ENCODE results near the gene DAD1.
"Not testable (repeated sequence)": the region's sequence is repeated elsewhere in the genome, so short reads cannot be mapped to it uniquely, and the experiment has no call there.

DAD1 gene

DNA sequence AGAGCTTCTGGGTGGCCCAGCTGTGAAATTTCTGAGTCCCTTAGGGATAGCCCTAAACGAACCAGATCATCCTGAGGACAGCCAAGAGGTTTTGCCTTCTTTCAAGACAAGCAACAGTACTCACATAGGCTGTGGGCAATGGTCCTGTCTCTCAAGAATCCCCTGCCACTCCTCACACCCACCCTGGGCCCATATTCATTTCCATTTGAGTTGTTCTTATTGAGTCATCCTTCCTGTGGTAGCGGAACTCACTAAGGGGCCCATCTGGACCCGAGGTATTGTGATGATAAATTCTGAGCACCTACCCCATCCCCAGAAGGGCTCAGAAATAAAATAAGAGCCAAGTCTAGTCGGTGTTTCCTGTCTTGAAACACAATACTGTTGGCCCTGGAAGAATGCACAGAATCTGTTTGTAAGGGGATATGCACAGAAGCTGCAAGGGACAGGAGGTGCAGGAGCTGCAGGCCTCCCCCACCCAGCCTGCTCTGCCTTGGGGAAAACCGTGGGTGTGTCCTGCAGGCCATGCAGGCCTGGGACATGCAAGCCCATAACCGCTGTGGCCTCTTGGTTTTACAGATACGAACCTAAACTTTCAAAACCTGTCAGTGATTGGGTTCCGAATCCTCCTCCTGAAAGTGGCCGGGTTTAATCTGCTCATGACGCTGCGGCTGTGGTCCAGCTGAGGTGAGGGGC lies 38.9 kb downstream of the DAD1 start:
- DNase-seq, result peak; percentile 52

DNA sequence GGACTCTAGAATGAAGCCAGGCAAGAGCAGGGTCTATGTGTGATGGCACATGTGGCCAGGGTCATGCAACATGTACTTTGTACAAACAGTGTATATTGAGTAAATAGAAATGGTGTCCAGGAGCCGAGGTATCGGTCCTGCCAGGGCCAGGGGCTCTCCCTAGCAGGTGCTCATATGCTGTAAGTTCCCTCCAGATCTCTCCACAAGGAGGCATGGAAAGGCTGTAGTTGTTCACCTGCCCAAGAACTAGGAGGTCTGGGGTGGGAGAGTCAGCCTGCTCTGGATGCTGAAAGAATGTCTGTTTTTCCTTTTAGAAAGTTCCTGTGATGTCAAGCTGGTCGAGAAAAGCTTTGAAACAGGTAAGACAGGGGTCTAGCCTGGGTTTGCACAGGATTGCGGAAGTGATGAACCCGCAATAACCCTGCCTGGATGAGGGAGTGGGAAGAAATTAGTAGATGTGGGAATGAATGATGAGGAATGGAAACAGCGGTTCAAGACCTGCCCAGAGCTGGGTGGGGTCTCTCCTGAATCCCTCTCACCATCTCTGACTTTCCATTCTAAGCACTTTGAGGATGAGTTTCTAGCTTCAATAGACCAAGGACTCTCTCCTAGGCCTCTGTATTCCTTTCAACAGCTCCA lies 39.6 kb downstream of the DAD1 start:
- no peak for DNase-seq

DNA sequence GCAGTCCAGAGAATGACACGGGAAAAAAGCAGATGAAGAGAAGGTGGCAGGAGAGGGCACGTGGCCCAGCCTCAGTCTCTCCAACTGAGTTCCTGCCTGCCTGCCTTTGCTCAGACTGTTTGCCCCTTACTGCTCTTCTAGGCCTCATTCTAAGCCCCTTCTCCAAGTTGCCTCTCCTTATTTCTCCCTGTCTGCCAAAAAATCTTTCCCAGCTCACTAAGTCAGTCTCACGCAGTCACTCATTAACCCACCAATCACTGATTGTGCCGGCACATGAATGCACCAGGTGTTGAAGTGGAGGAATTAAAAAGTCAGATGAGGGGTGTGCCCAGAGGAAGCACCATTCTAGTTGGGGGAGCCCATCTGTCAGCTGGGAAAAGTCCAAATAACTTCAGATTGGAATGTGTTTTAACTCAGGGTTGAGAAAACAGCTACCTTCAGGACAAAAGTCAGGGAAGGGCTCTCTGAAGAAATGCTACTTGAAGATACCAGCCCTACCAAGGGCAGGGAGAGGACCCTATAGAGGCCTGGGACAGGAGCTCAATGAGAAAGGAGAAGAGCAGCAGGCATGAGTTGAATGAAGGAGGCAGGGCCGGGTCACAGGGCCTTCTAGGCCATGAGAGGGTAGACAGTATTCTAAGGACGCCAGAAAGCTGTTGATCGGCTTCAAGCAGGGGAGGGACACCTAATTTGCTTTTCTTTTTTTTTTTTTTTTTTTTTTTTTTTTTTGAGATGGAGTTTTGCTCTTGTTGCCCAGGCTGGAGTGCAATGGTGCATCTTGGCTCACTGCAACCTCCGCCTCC lies 40.9 kb downstream of the DAD1 start:
- DNase-seq, result no peak

DNA sequence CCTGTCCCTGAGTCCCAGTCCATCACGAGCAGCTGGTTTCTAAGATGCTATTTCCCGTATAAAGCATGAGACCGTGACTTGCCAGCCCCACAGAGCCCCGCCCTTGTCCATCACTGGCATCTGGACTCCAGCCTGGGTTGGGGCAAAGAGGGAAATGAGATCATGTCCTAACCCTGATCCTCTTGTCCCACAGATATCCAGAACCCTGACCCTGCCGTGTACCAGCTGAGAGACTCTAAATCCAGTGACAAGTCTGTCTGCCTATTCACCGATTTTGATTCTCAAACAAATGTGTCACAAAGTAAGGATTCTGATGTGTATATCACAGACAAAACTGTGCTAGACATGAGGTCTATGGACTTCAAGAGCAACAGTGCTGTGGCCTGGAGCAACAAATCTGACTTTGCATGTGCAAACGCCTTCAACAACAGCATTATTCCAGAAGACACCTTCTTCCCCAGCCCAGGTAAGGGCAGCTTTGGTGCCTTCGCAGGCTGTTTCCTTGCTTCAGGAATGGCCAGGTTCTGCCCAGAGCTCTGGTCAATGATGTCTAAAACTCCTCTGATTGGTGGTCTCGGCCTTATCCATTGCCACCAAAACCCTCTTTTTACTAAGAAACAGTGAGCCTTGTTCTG lies 41.6 kb downstream of the DAD1 start:
- DNase-seq, result no peak

- DNase-seq, result no peak
These were observed 42.3 kb downstream of the DAD1 start for GRCh38 chr14:22546722-22547071.

GRCh38 chr14:22545842-22546721 lies 42.9 kb downstream of the DAD1 start:
- DNase-seq, result no peak

- no peak for DNase-seq
These were observed 44.1 kb downstream of the DAD1 start for GRCh38 chr14:22544881-22545420.

- no peak for DNase-seq
These were observed 44.6 kb downstream of the DAD1 start for GRCh38 chr14:22544406-22544805.

DNA sequence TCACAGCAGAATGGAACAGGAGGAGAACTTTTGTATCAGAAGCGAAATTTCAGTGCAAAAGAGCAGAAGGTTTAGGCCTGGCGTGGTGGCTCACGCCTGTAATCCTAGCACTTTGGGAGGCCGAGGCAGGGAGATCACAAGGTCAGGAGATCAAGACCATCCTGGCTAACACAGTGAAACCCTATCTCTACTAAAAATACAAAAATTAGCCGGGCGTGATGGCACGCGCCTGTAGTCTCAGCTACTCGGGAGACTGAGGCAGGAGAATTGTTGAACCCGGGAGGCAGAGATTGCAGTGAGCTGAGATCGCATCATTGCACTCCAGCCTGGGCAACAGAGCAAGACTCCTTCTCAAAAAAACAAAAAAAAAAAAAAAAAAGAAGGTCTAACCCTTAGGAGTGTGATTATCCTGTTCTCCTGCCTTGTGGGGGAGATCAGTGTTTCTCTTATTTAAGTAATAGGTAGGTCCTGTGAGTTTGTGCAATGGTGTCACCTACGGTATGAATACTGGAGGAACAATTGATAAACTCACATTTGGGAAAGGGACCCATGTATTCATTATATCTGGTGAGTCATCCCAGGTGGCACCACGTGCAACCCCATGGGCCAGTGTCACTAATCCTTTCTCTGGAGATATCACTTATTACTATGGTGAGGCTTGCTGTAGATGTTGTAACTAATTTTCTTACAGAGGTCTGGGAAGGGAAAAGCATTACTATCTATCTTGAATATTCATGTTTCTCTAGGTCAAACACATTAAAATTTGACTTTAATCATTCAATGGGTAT lies 45.3 kb downstream of the DAD1 start:
- DNase-seq, result not testable (repeated sequence)

DNA sequence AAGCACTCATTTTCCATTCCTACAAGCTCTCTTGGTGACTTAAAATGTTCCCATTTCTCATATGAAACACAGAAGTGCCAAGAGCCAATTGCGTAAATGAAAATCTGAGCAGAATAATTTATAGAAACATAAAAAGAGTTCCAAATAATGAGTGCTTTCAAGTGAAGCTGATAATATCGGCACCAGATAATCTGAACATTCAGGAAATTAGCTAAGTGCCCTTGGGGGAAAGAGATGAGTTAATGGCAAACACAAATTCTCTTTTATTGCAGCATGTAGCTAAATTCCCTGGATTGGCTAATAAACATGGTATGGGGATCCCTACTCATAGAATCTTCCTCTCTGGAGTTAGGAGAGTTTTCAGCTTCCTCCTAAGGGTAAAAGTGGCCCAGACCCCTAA lies 46.7 kb downstream of the DAD1 start:
- DNase-seq, result no peak

- DNase-seq, result no peak
These were observed 47.3 kb downstream of the DAD1 start for GRCh38 chr14:22541721-22542120.

DNA sequence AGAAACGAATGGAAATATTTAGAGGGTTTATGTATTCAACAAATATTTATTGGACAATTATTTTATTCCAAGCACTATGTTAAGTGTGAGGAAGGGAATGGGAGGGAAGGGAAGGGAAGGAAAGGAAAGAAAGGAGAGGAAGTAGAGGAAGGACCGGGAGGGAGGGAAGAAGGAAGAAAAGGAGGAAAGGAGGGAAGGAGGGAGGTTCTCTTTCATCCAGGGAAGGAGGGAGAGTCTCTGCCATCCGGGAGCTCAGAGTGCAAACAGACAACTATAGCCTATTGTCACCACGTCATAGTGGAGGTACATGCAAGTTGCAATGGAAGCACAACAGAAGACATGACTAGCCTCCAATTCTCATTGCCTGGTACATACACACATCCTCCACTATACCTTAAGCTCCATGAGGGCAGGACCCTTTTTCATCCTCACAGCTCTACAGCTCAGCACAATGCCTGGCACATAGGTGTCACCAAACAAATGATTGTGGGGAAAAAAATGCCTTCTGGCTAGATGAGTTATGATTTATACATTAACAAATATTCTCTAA lies 48.1 kb downstream of the DAD1 start:
- DNase-seq, result no peak

DNA sequence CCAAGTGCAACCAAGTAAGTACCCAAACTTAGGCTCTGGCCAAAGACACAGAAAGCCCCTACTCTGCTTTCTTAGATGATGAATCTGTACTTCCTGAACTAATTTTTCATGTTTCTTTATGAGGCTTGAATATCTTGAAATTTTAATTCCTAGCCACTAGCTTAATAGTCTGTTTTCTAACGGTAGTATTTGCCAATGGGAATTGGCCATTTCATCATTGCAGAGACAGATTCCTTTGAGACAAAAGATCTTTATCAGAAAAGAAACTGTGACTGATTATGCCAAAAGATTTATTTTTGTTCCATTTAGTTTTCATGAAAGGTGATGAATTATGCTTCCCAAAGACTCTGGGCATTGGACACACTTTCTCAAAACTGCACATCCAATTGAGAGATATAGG lies 48.7 kb downstream of the DAD1 start:
- DNase-seq, result no peak

DNA sequence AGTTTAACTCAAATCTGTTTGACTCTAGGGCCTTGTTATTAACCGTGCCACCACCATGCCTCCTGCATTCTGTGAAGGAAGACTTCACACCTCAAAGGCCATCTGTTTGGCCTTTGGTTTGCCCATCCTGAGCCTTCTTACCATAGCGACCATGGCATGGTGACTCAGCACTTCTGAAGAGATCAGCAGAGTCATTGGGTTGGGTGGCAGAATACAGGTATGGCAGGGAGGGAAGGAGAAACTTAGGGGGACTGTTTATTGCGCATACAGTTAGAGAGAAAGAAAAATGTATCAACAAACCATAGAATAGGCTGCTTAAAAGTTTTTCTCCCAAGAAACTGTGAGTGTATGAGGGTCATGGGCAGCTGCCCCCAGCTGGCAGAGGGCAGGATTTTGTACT lies 49.2 kb downstream of the DAD1 start:
- no peak for DNase-seq

DNA sequence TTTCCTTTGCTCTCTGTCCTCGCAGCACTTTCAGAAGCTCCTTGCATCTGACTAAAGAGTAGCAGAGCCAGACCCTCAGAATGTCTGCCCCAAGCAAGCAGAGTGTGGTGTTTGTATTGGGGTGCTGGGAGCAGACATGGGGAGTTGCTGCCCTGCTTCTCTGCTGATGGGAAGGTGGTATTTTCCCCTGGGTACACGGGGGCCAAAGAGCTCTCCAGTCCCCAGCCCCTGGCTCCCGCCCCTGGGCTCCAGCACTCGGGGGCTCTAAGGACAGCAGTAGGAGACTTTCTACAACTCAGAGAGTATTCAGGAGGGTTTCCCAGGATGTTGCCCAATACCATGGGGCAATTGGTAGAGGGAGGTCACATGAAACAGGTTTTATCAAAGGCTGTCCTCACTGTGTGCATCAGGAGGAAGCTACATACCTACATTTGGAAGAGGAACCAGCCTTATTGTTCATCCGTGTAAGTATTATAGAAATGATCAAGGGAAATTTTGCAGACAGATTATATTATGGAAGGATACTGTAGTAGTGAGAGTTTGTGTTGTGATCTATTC lies 50.3 kb downstream of the DAD1 start:
- DNase-seq, result no peak

DNA sequence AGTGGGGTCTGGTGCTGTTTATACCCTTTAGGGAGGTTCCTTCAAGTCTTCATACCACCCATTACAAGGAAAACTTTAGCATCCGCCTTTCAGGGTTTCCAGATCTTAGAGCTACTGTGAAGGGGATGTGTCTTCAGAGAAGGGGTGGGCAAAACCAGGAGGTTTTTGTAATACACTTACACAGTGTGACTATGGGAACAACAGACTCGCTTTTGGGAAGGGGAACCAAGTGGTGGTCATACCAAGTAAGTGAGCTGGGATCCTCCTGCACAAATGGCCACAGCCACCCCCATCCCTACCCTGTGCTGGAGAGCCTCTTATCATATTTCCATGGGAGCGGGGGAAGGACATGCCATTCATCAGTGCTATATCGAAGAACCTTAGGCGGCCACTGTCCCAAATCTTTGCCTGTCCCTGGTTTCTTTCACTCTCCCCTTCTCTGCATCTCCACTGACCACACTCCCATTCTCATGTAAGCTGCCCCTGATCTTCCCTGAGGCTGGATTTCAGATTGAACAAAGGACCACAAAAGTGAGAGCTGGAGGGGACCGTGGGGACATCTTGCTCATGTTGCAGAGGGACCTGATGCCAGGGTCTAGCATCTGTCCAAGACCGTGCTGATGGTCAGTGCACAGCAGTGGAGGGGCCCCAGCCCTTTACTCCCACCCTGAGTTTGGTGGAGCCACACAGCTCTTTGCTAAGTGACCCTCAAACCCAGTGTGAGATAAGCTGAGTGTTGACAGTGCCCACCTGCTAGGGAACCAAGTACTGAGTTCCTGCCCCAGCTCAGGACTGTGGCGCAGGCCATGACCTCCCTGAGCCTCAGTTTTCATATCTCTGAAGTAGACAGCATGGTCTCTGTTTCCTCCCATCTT lies 51.4 kb downstream of the DAD1 start:
- DNase-seq, result no peak

- DNase-seq, result peak; percentile 74
These were observed 52.1 kb downstream of the DAD1 start for GRCh38 chr14:22536853-22537338.

DNA sequence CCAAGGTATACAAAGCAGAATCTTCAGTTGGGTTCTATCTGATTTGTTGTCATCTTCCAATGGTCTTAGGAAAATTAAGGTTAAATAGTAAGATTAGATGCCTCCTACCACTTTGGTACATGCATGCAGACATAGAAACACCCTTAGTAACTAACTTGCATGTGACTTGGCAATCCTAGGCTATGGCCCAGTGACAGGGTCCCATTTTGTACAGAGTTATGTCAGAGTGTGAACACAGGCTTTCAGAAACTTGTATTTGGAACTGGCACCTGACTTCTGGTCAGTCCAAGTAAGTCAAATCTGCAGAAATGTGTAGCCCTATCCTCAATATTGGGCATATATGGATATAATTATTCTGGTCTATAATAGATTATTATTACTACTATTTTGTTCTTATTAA lies 53.1 kb downstream of the DAD1 start:
- DNase-seq, result no peak

DNA sequence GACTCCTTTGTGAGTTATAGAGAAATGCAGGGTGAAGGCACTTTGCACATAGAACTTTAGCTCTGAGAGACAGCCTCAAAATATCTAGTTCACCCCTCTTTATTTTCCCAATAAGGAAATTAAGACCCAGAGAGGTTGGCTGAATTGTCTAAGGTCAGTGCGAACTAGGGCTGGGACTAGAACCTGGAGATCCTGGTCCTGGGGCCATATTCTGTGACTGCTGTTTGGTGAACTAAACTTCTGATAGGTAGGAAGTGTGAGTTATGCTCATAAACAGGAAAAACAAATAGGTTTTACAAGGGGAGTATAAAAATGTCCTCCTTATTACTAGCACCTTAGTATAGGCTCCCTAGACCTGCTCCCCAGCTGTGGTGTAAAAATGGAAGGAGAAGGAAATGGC lies 53.9 kb downstream of the DAD1 start:
- DNase-seq, result no peak

GRCh38 chr14:22534547-22534946 lies 54.5 kb downstream of the DAD1 start:
- no peak for DNase-seq

Measured in stimulated activated CD4-positive, alpha-beta T cell treated with anti-CD3 and anti-CD28 coated beads, Interleukin-12 subunit alpha, Interleukin-12 subunit beta, amount 100 ng/mL, for 4 hours (primary cell).